H1 (cell line): ENCODE results near the gene PDE4B. TPM values are rescaled to one million over a fixed set of nuclear protein-coding genes. Genes with fewer than 3 reads are reported as not detected.

ENCODE experiments used
- CTCF ChIA-PET: fragments of 300-600 bp; sonication (Branson Sonifier 250); formaldehyde crosslinking; loops from one replicate; lab custom pipeline; 2021; ENCODE audit not compliant: partially characterized antibody; lab: Charles Lee
- POLR2A ChIA-PET: fragments of 300-600 bp; sonication (Branson Sonifier 250); formaldehyde crosslinking; loops from one replicate; lab custom pipeline; 2021; ENCODE audit warnings: inconsistent platforms; ENCODE audit not compliant: partially characterized antibody; lab: Charles Lee
- DNase-seq, 2 experiments: peaks; one replicate each; pipeline versions ENCODE4 v3.0.0 to v3.0.0-alpha.2; 2010 to 2022; ENCODE audit warnings: low spot score in 2 of 2, low read depth in 1 of 2, mixed read lengths in 1 of 2
- FAIRE-seq: peaks from 2 replicates; lab custom pipeline; 2011; peaks lifted over from hg19 to GRCh38; lab: Jason Lieb, UNC
- H2AFZ ChIP-seq: 2 replicates; pipeline ENCODE4 v1.8.1; 2012; ENCODE audit warnings: low read length, inconsistent platforms
- H2AK5ac ChIP-seq: 2 replicates; pipeline ENCODE4 v1.6.1; 2013; ENCODE audit warnings: low read depth, low read length
- H2BK120ac ChIP-seq: replicated peaks from 2 replicates; pipeline ENCODE3; 2013; ENCODE audit warnings: low read depth, low read length, inconsistent platforms
- H2BK12ac ChIP-seq: 2 replicates; pipeline ENCODE4 v1.6.1; 2013; ENCODE audit warnings: low read depth, low read length
- H2BK15ac ChIP-seq: 2 replicates; pipeline ENCODE4 v1.6.1; 2013; ENCODE audit warnings: low read length
- H2BK20ac ChIP-seq: 2 replicates; pipeline ENCODE4 v1.6.1; 2013; ENCODE audit warnings: low read length
- H2BK5ac ChIP-seq: 2 replicates; pipeline ENCODE4 v1.6.1; 2013; ENCODE audit warnings: low read depth, low read length
- H3K14ac ChIP-seq: 2 replicates; pipeline ENCODE4 v1.6.1; 2013; ENCODE audit warnings: inconsistent platforms; ENCODE audit not compliant: insufficient read length
- H3K18ac ChIP-seq: 2 replicates; pipeline ENCODE4 v1.6.1; 2013; ENCODE audit warnings: low read length; ENCODE audit errors: extremely low read depth
- H3K23ac ChIP-seq: 2 replicates; pipeline ENCODE4 v1.6.1; 2013; ENCODE audit warnings: inconsistent platforms; ENCODE audit not compliant: insufficient read length
- H3K23me2 ChIP-seq: 2 replicates; pipeline ENCODE4 v1.6.1; 2013; ENCODE audit warnings: low read depth, low read length
- H3K27ac ChIP-seq: 2 replicates; pipeline ENCODE4 v1.6.1; 2011; ENCODE audit warnings: low read depth, low read length, inconsistent platforms
- H3K27me3 ChIP-seq, 4 experiments: replicated peaks in 1 of 4; 1 replicate in 1 of 4; 2 replicates in 3 of 4; pipeline versions ENCODE4 v1.6.1 to v1.8.1; 2011 to 2013; ENCODE audit warnings: low read length in 3 of 4, mild to moderate bottlenecking in 3 of 4, inconsistent platforms in 2 of 4, mixed read lengths in 2 of 4, moderate library complexity in 1 of 4; ENCODE audit not compliant: control insufficient read depth in 3 of 4, insufficient read depth in 3 of 4; ENCODE audit errors: extremely low read depth in 1 of 4
- H3K36me3 ChIP-seq, 4 experiments: 2 replicates each; pipeline versions ENCODE4 v1.6.1 to v1.8.1; 2011 to 2013; ENCODE audit warnings: mild to moderate bottlenecking in 4 of 4, low read length in 3 of 4, moderate library complexity in 2 of 4, control low read depth in 1 of 4, inconsistent platforms in 1 of 4; ENCODE audit not compliant: insufficient read depth in 4 of 4, control insufficient read depth in 2 of 4
- H3K4ac ChIP-seq: replicated peaks from 2 replicates; pipeline ENCODE3; 2013; ENCODE audit warnings: low read length, low read depth, mixed read lengths, inconsistent platforms; ENCODE audit not compliant: insufficient read length
- H3K4me1 ChIP-seq, 4 experiments: replicated peaks in 1 of 4; 1 replicate in 1 of 4; 2 replicates in 3 of 4; pipeline versions ENCODE4 v1.6.1 to v1.8.1; 2011 to 2013; ENCODE audit warnings: low read length in 3 of 4, inconsistent platforms in 2 of 4, mixed read lengths in 1 of 4; ENCODE audit not compliant: insufficient read depth in 4 of 4, control insufficient read depth in 3 of 4
- H3K4me2 ChIP-seq, 2 experiments: 2 replicates each; pipeline versions ENCODE4 v1.6.1 to v1.8.1; 2011 to 2013; ENCODE audit warnings: low read depth in 2 of 2, low read length in 2 of 2, control low read depth in 1 of 2, inconsistent platforms in 1 of 2, mild to moderate bottlenecking in 1 of 2; ENCODE audit not compliant: insufficient read depth in 1 of 2
- H3K4me3 ChIP-seq, 4 experiments: fragments of 200-600, 300-600 bp in 1 of 4; sonication (generic), shearing (Covaris generic), sonication (Bioruptor Twin) in 1 of 4; 2 replicates each; pipeline versions ENCODE4 v1.5.1 to v1.8.1; 2011 to 2016; ENCODE audit warnings: low read length in 4 of 4, low read depth in 3 of 4, control low read depth in 2 of 4, inconsistent platforms in 2 of 4, mild to moderate bottlenecking in 2 of 4, mixed read lengths in 1 of 4, moderate library complexity in 1 of 4; ENCODE audit not compliant: insufficient read depth in 2 of 4; ENCODE audit errors: extremely low read depth in 1 of 4
- H3K56ac ChIP-seq: replicated peaks from 2 replicates; pipeline ENCODE3; 2013; ENCODE audit warnings: low read depth, mild to moderate bottlenecking, mixed read lengths, low read length, inconsistent platforms; ENCODE audit not compliant: insufficient read length
- H3K79me1 ChIP-seq: 2 replicates; pipeline ENCODE4 v1.6.1; 2013; ENCODE audit warnings: low read depth, low read length, control low read depth
- H3K79me2 ChIP-seq, 2 experiments: 2 replicates each; pipeline versions ENCODE4 v1.6.1 to v1.8.1; 2012 to 2013; ENCODE audit warnings: low read length in 2 of 2, mild to moderate bottlenecking in 2 of 2, inconsistent platforms in 1 of 2; ENCODE audit not compliant: insufficient read depth in 2 of 2, control insufficient read depth in 1 of 2
- H3K9ac ChIP-seq, 4 experiments: replicated peaks in 1 of 4; 1 replicate in 1 of 4; 2 replicates in 3 of 4; pipeline versions ENCODE4 v1.6.1 to v1.8.1; 2011 to 2013; ENCODE audit warnings: low read depth in 3 of 4, low read length in 3 of 4, control low read depth in 2 of 4, mild to moderate bottlenecking in 2 of 4, moderate library complexity in 2 of 4, inconsistent platforms in 1 of 4; ENCODE audit errors: extremely low read depth in 1 of 4
- H3K9me3 ChIP-seq, 2 experiments: 2 replicates each; pipeline versions ENCODE4 v1.6.1 to v1.8.1; 2012 to 2013; ENCODE audit warnings: mild to moderate bottlenecking in 2 of 2, moderate library complexity in 2 of 2, control low read depth in 1 of 2, inconsistent platforms in 1 of 2, low read depth in 1 of 2, low read length in 1 of 2, mixed read lengths in 1 of 2; ENCODE audit not compliant: insufficient read depth in 2 of 2
- H4K20me1 ChIP-seq, 2 experiments: replicated peaks in 1 of 2; 2 replicates each; pipeline versions ENCODE3 to v1.8.1; 2011 to 2013; ENCODE audit warnings: inconsistent platforms in 2 of 2, low read length in 2 of 2, mild to moderate bottlenecking in 1 of 2; ENCODE audit not compliant: insufficient read depth in 2 of 2, control insufficient read depth in 1 of 2
- H4K5ac ChIP-seq: 2 replicates; pipeline ENCODE4 v1.6.1; 2013; ENCODE audit warnings: low read length, low read depth, mixed read lengths, inconsistent platforms; ENCODE audit not compliant: insufficient read length
- H4K8ac ChIP-seq: 2 replicates; pipeline ENCODE4 v1.8.0; 2013; ENCODE audit warnings: mild to moderate bottlenecking, moderate library complexity, low read length, inconsistent platforms; ENCODE audit not compliant: insufficient read depth; ENCODE audit errors: extremely low read depth
- H4K91ac ChIP-seq: replicated peaks from 2 replicates; pipeline ENCODE3; 2013; ENCODE audit warnings: low read length, mixed read lengths, inconsistent platforms; ENCODE audit not compliant: insufficient read length
- BACH1 ChIP-seq: IDR thresholded peaks from 2 replicates; pipeline ENCODE4 v1.6.1; 2012; ENCODE audit warnings: low read length, improper control_type of control experiment
- BCL11A ChIP-seq, 2 experiments: IDR thresholded peaks; one replicate each; pipeline ENCODE4 v1.6.1; 2011; ENCODE audit warnings: low read depth in 2 of 2, low read length in 2 of 2, mild to moderate bottlenecking in 2 of 2
- CBX8 ChIP-seq: fragments of 300-800, 300-1000 bp; sonication (generic); IDR thresholded peaks from 2 replicates; pipeline ENCODE4 v1.7.1; 2016; ENCODE audit warnings: low read depth, low read length, borderline replicate concordance
- EP300 ChIP-seq, 2 experiments: IDR thresholded peaks; 1 replicate in 1 of 2; 2 replicates in 1 of 2; pipeline ENCODE4 v1.6.1; 2011 to 2012; ENCODE audit warnings: low read depth in 2 of 2, low read length in 2 of 2, mild to moderate bottlenecking in 2 of 2, borderline replicate concordance in 1 of 2, inconsistent platforms in 1 of 2, moderate library complexity in 1 of 2
- GABPA ChIP-seq: IDR thresholded peaks from 2 replicates; pipeline ENCODE4 v1.6.1; 2011; ENCODE audit warnings: mild to moderate bottlenecking, low read length, moderate library complexity, borderline replicate concordance; ENCODE audit not compliant: insufficient read depth
- GTF2F1 ChIP-seq: IDR thresholded peaks from 2 replicates; pipeline ENCODE4 v1.6.1; 2012; ENCODE audit warnings: low read depth, low read length, improper control_type of control experiment, borderline replicate concordance
- HDAC2 ChIP-seq, 2 experiments: fragments of 300-600 bp in 1 of 2; sonication (generic) in 1 of 2; IDR thresholded peaks; 2 replicates each; pipeline ENCODE4 v1.6.1; 2011 to 2012; ENCODE audit warnings: low read depth in 2 of 2, low read length in 2 of 2, mild to moderate bottlenecking in 2 of 2, moderate library complexity in 2 of 2, borderline replicate concordance in 1 of 2, inconsistent platforms in 1 of 2
- KDM5A ChIP-seq: fragments of 200-600 bp; IDR thresholded peaks from 2 replicates; pipeline ENCODE4 v1.7.1; 2012; ENCODE audit warnings: mild to moderate bottlenecking, low read length, inconsistent platforms, mixed read lengths
- MAFK ChIP-seq: IDR thresholded peaks from 2 replicates; pipeline ENCODE4 v1.6.1; 2012; ENCODE audit warnings: low read depth, mild to moderate bottlenecking, improper control_type of control experiment, low read length
- PHF8 ChIP-seq: fragments of 200-600 bp; sonication (generic); conservative IDR thresholded peaks from 2 replicates; pipeline ENCODE4 v1.7.1; 2012; ENCODE audit warnings: low read depth, mild to moderate bottlenecking, inconsistent platforms, low read length, moderate library complexity
- POLR2A ChIP-seq, 2 experiments: IDR thresholded peaks; 1 replicate in 1 of 2; 2 replicates in 1 of 2; pipeline ENCODE4 v1.6.1; 2011; ENCODE audit warnings: low read depth in 2 of 2, low read length in 2 of 2, mild to moderate bottlenecking in 2 of 2; ENCODE audit errors: control extremely low read depth in 1 of 2
- RFX5 ChIP-seq: IDR thresholded peaks from 2 replicates; pipeline ENCODE4 v1.6.1; 2011; ENCODE audit warnings: low read depth, low read length, improper control_type of control experiment, borderline replicate concordance
- SIX5 ChIP-seq: IDR thresholded peaks from 2 replicates; pipeline ENCODE4 v1.6.1; 2011; ENCODE audit warnings: mild to moderate bottlenecking, low read depth, low read length
- SP1 ChIP-seq: IDR thresholded peaks from 2 replicates; pipeline ENCODE4 v1.6.1; 2011; ENCODE audit warnings: low read depth, low read length
- SUZ12 ChIP-seq: fragments of 200-600 bp; sonication (generic); IDR thresholded peaks from 2 replicates; pipeline ENCODE4 v1.6.1; 2012; ENCODE audit warnings: mild to moderate bottlenecking, inconsistent platforms, low read length, moderate library complexity, mixed read lengths
- WGBS, 2 experiments: shearing (Covaris generic) in 1 of 2; methylation state at CpG; one replicate each; pipeline versions ENCODE4 v1.1.6 to v1.1.7; 2013 to 2015; ENCODE audit warnings: low lambda C conversion rate in 2 of 2, mixed read lengths in 2 of 2, inconsistent platforms in 1 of 2, low coverage in 1 of 2, missing lambda C conversion rate in 1 of 2; ENCODE audit not compliant: insufficient replicate concordance in 2 of 2, insufficient coverage in 1 of 2, insufficient read length in 1 of 2; ENCODE audit errors: extremely low coverage in 1 of 2, missing lambda C conversion rate in 1 of 2; 5-methylcytosine and 5-hydroxymethylcytosine counted together
- polyA plus RNA-seq, 7 experiments: library from polyadenylated mRNA; depleted of rRNA in 3 of 7; stranded (reverse) in 5 of 7; unstranded in 2 of 7; fragments of >200 nt in 5 of 7; fragments of 200-250 nt in 2 of 7; gene quantifications; 1 replicate in 5 of 7; 2 replicates in 1 of 7; 4 replicates in 1 of 7; pipeline versions ENCODE4 v1.2.1 to v1.2.3, GENCODE V29; 2011 to 2013; ENCODE audit warnings: missing spikeins in 2 of 7, mixed read lengths in 2 of 7
- total RNA-seq: library from RNA; stranded (reverse); fragmentation: NEBNext Ultra II Directional; extraction: Animal tissue kit (Norgen Biotek cat#: 25700); gene quantifications from 2 replicates; pipeline ENCODE4 v1.2.1, GENCODE V29; 2021

The PDE4B gene
- total and polyA plus RNA-seq, 2 of the 8 experiments (the other 6 are each of a cell fraction or from before 2014, with no cell fraction given): 5.0 to 15.1 TPM

GRCh38 chr1:66281808-66282207 lies 489.1 kb downstream of the PDE4B start:
- no peak overlapping the region for H3K4me3 ChIP-seq
- ChIA-PET POLR2A (no interaction called here), CTCF (interaction anchor here (0.6 to 1.1 kb wide), 5 partner anchors 9 to 483 kb away, joined by 3 to 4 read pairs (median 3); no protein-coding TSS in a partner anchor)
- no peaks in the 10 kb centered on the region for H3K36me3 ChIP-seq
- H2BK120ac ChIP-seq: no peak overlapping the region
- no peak overlapping the region for H3K18ac ChIP-seq
- H3K23me2 ChIP-seq: peaks cover 2% of the 10 kb centered on the region; the same call in 1 of the 2 replicates
- no peak overlapping the region for H2BK12ac ChIP-seq
- no peak overlapping the region for H3K14ac ChIP-seq
- no peaks in the 10 kb centered on the region for H3K79me2 ChIP-seq
- H3K27ac ChIP-seq: no peak overlapping the region
- FAIRE-seq (no peak), DNase-seq (no peak)
- no peak overlapping the region for H2BK15ac ChIP-seq
- no peak overlapping the region for H2AK5ac ChIP-seq
- no peak overlapping the region for H3K4ac ChIP-seq
- H4K20me1 ChIP-seq: no peaks in the 10 kb centered on the region
- H4K5ac ChIP-seq: no peak overlapping the region
- no peak overlapping the region for H2AFZ ChIP-seq
- no peak overlapping the region for H2BK20ac ChIP-seq
- H3K79me1 ChIP-seq: no peaks in the 10 kb centered on the region
- H3K9me3 ChIP-seq: no peaks in the 10 kb centered on the region
- WGBS, 2 experiments: 85% methylated on average over 3 of the region's 3 CpGs; no CpG with 5 or more reads in 1 of the 2 experiments
- H3K23ac ChIP-seq: no peak overlapping the region
- peaks cover 2 to 3% (median 3%) of the 10 kb centered on the region in 4 experiments; a peak in 3 of 7 replicates for H3K4me1 ChIP-seq
- H3K27me3 ChIP-seq: no peaks in the 10 kb centered on the region
- no peak overlapping the region for H4K8ac ChIP-seq
- H2BK5ac ChIP-seq: no peak overlapping the region
- no peak overlapping the region for H3K9ac ChIP-seq
- no peak overlapping the region for H3K4me2 ChIP-seq
- no peak overlapping the region for H3K56ac ChIP-seq
- no peak overlapping the region for H4K91ac ChIP-seq
- no peak for TF ChIP-seq SP1
- TF ChIP-seq BACH1: no peak
- no peak for TF ChIP-seq BCL11A (IDR thresholded peaks at IDR 0.05; ENCODE audit: low read depth in 2 of 2, low read length in 2 of 2)
- TF ChIP-seq PHF8: no peak
- no peak for TF ChIP-seq KDM5A
- TF ChIP-seq GTF2F1: no peak
- no peak for TF ChIP-seq SIX5
- TF ChIP-seq HDAC2 (IDR thresholded peaks at IDR 0.05; ENCODE audit: borderline replicate concordance in 1 of 2, low read depth in 2 of 2, low read length in 2 of 2): no peak
- TF ChIP-seq MAFK: no peak
- TF ChIP-seq POLR2A (IDR thresholded peaks at IDR 0.05; ENCODE audit: control extremely low read depth in 1 of 2, low read depth in 2 of 2, low read length in 2 of 2): no peak
- no peak for TF ChIP-seq SUZ12
- TF ChIP-seq EP300 (IDR thresholded peaks at IDR 0.05; ENCODE audit: borderline replicate concordance in 1 of 2, low read depth in 2 of 2, low read length in 2 of 2): no peak
- no peak for TF ChIP-seq RFX5
- no peak for TF ChIP-seq CBX8
- no peak for TF ChIP-seq GABPA
